IPS DF 6.9 (cell line): ENCODE results near the gene WFIKKN1.

Source experiments
- DNase-seq: peaks from one replicate; pipeline ENCODE4 v3.0.0-alpha.2; 2013; ENCODE audit warnings: low read depth, low spot score
- H3K27ac ChIP-seq: one replicate; pipeline ENCODE4 v1.5.1; 2013; ENCODE audit warnings: low read length, control low read depth
- H3K27me3 ChIP-seq: 2 replicates; pipeline ENCODE4 v1.6.1; 2013; ENCODE audit warnings: mild to moderate bottlenecking, low read length; ENCODE audit not compliant: control insufficient read depth, insufficient read depth
- H3K36me3 ChIP-seq: 2 replicates; pipeline ENCODE4 v1.6.1; 2013; ENCODE audit warnings: low read length; ENCODE audit not compliant: control insufficient read depth, insufficient read depth
- H3K4me1 ChIP-seq: 2 replicates; pipeline ENCODE4 v1.6.1; 2013; ENCODE audit warnings: low read length; ENCODE audit not compliant: control insufficient read depth, insufficient read depth
- H3K4me3 ChIP-seq: 2 replicates; pipeline ENCODE4 v1.5.1; 2013; ENCODE audit warnings: mild to moderate bottlenecking, low read length
- H3K9me3 ChIP-seq: 2 replicates; pipeline ENCODE4 v1.6.1; 2013; ENCODE audit warnings: low read length, inconsistent platforms; ENCODE audit not compliant: control insufficient read depth, insufficient read depth
- WGBS: extraction: QIAGEN DNeasy Blood & Tissue Kit; methylation state at CpG from one replicate; pipeline ENCODE4 v1.1.7; 2013; ENCODE audit warnings: mixed read lengths, missing lambda C conversion rate; ENCODE audit not compliant: insufficient read length, insufficient coverage; 5-methylcytosine and 5-hydroxymethylcytosine counted together

The WFIKKN1 gene

DNA sequence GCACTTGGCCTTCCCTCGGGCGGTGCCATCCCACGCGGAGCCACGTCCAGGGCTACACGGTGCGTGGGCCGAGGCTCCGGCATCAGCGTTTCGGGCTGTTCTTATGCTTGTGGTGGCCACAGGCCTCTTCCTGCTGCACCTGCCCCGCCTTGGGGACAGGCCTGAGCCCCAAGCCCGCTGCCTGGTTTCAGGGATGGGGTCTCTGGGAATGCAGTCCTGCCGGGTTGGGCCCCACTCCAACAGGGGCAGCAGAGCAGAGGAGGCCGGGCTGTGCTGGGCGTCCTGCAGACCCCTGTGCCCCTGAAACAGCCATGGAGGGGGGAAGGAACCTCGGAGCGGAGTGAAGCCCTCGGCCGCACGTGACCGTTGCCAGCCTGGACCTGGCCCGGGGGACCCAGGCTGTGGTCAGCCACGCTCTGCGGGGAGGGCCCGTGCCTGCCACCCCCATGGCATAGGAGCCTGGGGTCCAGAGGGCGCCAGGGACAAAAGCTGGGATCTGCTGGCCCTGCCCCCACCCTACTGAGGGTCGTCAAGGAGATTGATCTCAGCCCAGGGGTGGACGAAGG is 453 bp upstream of the WFIKKN1 start:
- WGBS: no CpG with 5 or more reads among the region's 29 CpGs
- H3K36me3 ChIP-seq: peaks cover 18% of the 10 kb centered on the region
- no peak overlapping the region for H3K27ac ChIP-seq
- no peak overlapping the region for H3K4me3 ChIP-seq
- H3K9me3 ChIP-seq: no peaks in the 10 kb centered on the region
- peaks cover 12% of the 10 kb centered on the region for H3K4me1 ChIP-seq
- no peak for DNase-seq
- H3K27me3 ChIP-seq: no peaks in the 10 kb centered on the region

DNA sequence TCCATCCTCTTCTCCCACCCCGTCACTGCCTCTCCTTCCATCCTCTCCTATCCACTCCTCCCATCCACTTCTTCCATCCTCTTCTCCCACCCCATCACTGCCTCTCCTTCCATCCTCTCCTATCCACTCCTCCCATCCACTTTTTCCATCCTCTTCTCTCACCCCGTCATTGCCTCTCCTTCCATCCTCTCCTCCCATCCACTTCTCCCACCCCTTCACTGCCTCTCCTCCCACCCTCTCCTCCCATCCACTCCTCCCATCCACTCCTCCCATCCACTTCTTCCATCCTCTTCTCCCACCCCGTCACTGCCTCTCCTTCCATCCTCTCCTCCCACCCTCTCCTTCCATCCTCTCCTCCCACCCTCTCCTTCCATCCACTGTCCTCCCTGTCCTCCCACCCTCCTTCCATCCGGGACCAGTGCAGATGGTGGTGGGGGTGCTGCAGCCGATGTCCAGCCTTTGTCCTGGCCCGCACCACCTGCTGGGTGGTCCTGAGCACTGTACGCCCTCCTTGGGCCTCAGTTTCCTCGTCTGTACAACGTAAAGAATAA is 1.1 kb downstream of the WFIKKN1 start:
- Histone ChIP-seq H3K36me3 (peaks cover 18% of the 10 kb centered on the region), H3K27me3 (no peaks in the 10 kb centered on the region), H3K4me1 (peaks cover 14% of the 10 kb centered on the region), H3K9me3 (no peaks in the 10 kb centered on the region), H3K27ac (no peak overlapping the region), H3K4me3 (no peak overlapping the region)
- DNase-seq: no peak
- 100% methylated on average over 2 of the region's 9 CpGs for WGBS

DNA sequence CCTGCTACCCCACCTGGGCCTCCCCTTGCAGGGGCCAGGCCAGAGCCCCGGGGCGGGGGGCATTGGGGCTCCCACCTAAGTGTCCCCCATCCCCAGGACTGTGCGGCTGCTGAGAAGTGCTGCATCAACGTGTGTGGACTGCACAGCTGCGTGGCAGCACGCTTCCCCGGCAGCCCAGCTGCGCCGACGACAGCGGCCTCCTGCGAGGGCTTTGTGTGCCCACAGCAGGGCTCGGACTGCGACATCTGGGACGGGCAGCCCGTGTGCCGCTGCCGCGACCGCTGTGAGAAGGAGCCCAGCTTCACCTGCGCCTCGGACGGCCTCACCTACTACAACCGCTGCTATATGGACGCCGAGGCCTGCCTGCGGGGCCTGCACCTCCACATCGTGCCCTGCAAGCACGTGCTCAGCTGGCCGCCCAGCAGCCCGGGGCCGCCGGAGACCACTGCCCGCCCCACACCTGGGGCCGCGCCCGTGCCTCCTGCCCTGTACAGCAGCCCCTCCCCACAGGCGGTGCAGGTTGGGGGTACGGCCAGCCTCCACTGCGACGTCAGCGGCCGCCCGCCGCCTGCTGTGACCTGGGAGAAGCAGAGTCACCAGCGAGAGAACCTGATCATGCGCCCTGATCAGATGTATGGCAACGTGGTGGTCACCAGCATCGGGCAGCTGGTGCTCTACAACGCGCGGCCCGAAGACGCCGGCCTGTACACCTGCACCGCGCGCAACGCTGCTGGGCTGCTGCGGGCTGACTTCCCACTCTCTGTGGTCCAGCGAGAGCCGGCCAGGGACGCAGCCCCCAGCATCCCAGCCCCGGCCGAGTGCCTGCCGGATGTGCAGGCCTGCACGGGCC is 1.9 kb downstream of the WFIKKN1 start:
- Histone ChIP-seq H3K27ac (no peak overlapping the region), H3K4me3 (no peak overlapping the region), H3K36me3 (peaks cover 18% of the 10 kb centered on the region), H3K9me3 (no peaks in the 10 kb centered on the region), H3K27me3 (no peaks in the 10 kb centered on the region), H3K4me1 (peaks cover 12% of the 10 kb centered on the region)
- no peak for DNase-seq
- no CpG with 5 or more reads among the region's 67 CpGs for WGBS

DNA sequence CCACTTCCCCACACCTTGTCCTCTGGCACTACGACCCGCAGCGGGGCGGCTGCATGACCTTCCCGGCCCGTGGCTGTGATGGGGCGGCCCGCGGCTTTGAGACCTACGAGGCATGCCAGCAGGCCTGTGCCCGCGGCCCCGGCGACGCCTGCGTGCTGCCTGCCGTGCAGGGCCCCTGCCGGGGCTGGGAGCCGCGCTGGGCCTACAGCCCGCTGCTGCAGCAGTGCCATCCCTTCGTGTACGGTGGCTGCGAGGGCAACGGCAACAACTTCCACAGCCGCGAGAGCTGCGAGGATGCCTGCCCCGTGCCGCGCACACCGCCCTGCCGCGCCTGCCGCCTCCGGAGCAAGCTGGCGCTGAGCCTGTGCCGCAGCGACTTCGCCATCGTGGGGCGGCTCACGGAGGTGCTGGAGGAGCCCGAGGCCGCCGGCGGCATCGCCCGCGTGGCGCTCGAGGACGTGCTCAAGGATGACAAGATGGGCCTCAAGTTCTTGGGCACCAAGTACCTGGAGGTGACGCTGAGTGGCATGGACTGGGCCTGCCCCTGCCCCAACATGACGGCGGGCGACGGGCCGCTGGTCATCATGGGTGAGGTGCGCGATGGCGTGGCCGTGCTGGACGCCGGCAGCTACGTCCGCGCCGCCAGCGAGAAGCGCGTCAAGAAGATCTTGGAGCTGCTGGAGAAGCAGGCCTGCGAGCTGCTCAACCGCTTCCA is 2.7 kb downstream of the WFIKKN1 start:
- no CpG with 5 or more reads among the region's 74 CpGs for WGBS
- Histone ChIP-seq H3K4me1 (peaks cover 15% of the 10 kb centered on the region), H3K9me3 (no peaks in the 10 kb centered on the region), H3K27me3 (no peaks in the 10 kb centered on the region), H3K36me3 (peaks cover 17% of the 10 kb centered on the region), H3K4me3 (no peak overlapping the region), H3K27ac (no peak overlapping the region)
- no peak for DNase-seq

DNA sequence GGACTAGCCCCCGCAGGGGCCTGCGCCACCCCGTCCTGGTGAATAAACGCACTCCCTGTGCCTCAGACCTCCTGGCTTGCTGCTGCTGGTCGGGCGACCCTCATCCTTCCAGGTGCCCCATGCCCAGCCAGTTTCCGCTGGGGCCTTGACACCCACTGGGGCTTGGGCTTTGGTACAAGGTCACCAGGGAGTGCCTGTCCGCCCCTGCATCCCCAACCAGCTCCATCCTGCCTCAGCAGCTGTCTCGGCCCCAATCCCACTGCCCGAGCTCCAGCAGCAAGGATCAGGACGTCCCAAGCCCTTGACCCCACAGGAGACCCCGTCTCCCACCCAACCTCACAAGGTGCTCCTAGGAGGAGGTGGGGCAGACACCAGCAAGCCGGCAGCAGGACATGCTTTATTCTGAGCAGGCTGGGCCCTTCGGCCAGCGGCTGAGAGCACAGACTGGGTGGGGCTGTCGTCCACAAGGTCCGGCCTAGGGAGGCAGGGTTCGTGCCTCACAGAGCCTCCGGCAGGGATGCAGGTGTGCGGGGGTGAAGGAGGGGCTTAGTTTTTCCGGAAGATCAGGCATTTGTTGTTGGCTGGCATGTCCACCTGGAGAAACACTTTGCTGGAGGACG is 3.4 kb downstream of the WFIKKN1 start:
- WGBS: no CpG with 5 or more reads among the region's 22 CpGs

DNA sequence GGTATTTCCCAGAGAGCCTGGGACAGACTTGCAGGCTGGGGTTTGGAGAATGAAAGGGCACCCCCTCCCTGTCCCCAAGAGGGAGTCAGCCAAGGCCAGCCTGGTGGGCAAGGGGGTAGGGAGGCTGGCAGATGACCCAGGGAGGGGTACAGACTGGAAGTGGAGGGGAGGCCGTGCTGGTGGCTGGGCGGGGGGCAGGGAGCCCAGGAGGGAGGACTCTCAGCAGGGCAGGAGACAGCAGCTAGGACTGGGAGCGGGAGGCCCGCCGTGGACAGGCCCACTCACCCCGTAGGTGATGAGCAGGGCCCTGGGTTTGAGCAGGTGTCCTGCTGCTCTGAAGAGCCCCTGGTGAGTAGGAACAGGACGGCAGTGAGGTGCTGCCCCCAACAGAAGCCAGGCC is 4.2 kb downstream of the WFIKKN1 start:
- peaks cover 11% of the 10 kb centered on the region for H3K4me1 ChIP-seq
- no CpG with 5 or more reads among the region's 7 CpGs for WGBS
- DNase-seq: no peak
- H3K9me3 ChIP-seq: no peaks in the 10 kb centered on the region
- no peaks in the 10 kb centered on the region for H3K27me3 ChIP-seq
- H3K27ac ChIP-seq: no peak overlapping the region
- peaks cover 16% of the 10 kb centered on the region for H3K36me3 ChIP-seq
- no peak overlapping the region for H3K4me3 ChIP-seq

More for the DNA sequence above, 3.4 kb downstream of the WFIKKN1 start:
- DNase-seq: no peak
- no peaks in the 10 kb centered on the region for H3K9me3 ChIP-seq
- H3K27ac ChIP-seq: no peak overlapping the region
- H3K27me3 ChIP-seq: no peaks in the 10 kb centered on the region
- peaks cover 14% of the 10 kb centered on the region for H3K4me1 ChIP-seq
- peaks cover 16% of the 10 kb centered on the region for H3K36me3 ChIP-seq
- H3K4me3 ChIP-seq: no peak overlapping the region

DNA sequence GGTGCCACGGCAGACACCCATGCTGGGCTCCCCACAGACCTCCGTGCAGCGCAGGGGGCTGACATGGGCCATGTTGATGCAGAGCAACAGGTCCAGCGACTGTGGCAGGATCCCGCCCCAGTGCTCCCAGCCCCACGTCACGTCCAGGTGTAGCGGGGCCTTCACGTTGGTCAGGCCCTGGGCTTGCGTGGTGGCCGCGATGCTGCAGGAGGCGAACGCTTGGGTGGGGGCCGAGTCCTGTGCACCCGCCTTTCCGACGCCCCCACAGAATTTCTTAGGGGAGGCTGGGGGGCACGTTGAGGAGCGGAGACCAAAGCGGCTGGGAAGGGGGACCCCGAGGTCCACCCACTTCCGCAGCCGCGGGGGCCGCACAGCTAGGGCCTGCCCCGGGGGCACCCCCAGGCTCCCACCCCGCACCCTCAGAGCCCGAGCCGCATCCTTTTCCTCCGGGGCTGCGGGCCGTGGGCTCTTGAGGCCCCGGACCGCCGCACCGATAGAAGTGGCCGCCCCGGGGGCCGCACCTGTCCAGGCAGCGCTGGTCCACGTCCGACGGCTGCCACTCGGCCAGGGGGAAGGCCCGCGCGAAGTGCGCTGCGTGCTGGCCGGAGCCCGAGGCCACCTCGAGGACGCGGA is 4.9 kb downstream of the WFIKKN1 start:
- no CpG with 5 or more reads among the region's 55 CpGs for WGBS
- no peak overlapping the region for H3K27ac ChIP-seq
- H3K4me1 ChIP-seq: peaks cover 6% of the 10 kb centered on the region
- H3K9me3 ChIP-seq: no peaks in the 10 kb centered on the region
- H3K36me3 ChIP-seq: peaks cover 16% of the 10 kb centered on the region
- H3K4me3 ChIP-seq: peak overlapping the region; percentile 78
- H3K27me3 ChIP-seq: no peaks in the 10 kb centered on the region
- no peak for DNase-seq

DNA sequence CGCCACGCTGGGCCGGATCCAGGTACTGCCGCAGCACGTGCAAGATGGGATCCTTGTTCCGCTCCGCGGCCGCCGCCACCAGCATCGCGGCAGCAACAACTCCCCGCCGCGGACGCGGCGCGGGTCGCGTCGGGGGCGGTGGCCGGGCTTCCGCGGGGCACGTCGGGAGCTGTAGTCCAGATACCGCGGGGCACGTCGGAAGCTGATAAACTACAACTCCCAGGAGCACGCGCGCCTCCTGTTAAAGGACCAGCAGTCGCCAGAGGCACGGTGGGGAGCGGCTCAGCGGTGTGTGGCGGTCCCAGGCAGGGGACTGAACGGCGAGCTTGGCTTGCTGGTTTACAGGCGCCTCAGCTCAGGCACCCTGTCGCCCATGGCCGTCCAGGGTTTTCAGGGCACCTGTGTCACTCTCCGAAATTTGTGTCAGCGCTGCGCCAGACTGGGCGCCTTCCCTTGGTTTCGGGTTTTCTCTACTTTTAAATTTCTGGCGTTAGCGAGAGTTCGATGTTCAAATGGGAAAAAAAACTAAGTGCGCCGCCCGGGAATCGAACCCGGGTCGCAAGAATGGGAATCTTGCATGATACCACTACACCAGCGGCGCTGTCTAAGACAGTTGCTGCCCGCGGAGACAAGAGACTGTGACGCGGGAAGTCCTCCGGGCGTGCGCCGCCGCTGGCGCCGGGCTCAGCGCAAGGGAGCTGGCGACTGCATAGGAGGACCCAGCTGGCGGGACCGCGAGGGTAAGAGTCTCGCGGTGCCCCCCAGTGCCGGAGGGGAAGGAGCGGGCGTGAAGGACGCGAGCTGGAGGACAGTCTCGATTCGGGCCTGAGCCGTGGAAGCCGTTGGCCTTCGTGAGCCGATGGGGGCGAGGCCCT is 5.7 kb downstream of the WFIKKN1 start, which contains the start of gene METTL26:
Gene METTL26, minus strand, starts transcription at position 100 of the 875 bp plus-strand sequence. Its CDS starts 15 bp downstream, at position 85.
- peaks cover 6% of the 10 kb centered on the region for H3K4me1 ChIP-seq
- no CpG with 5 or more reads among the region's 91 CpGs for WGBS
- DNase-seq: peak; percentile 75
- H3K27me3 ChIP-seq: no peaks in the 10 kb centered on the region
- no peak within 1 kb of the TSS for H3K27ac ChIP-seq
- H3K36me3 ChIP-seq: peaks cover 16% of the 10 kb centered on the region
- H3K9me3 ChIP-seq: no peaks in the 10 kb centered on the region
- peak within 1 kb of the TSS; percentile 78 for H3K4me3 ChIP-seq
